ENCODE data around the gene SCLT1.

Gene SCLT1

GRCh38 chr4:128954941-128955340 is 138.4 kb downstream of the SCLT1 start:
- DNase-seq: no peak

DNA sequence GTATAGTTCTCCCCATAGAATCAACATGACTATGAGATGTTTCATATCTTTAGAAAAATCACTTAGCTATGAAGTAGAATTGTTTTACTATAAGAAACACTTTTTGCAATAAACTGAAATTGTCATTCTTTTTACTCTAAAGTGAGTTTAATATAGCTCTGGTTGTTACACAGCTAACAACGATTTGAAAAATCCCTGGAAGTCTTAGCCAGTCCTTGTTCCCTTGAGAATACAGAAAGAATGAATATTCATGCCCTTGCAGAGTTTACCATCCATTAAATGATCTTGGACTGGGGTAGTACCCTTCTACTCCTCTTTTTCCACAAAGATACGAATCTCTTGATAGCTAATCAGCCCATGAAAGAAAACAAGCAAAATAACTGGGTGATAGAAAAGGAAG is 142.0 kb downstream of the SCLT1 start:
- no peak for DNase-seq

- DNase-seq: no peak
Observed at GRCh38 chr4:128950796-128951195, 142.5 kb downstream of the SCLT1 start.

GRCh38 chr4:128946916-128947315 is 146.4 kb downstream of the SCLT1 start:
- DNase-seq: no peak

- no peak for DNase-seq
Observed at GRCh38 chr4:128942607-128943006, 150.7 kb downstream of the SCLT1 start.

- DNase-seq: no peak
Observed at GRCh38 chr4:128940971-128941370, 152.4 kb downstream of the SCLT1 start.

- DNase-seq: no peak
Observed at GRCh38 chr4:128930051-128930450, 163.3 kb downstream of the SCLT1 start.

DNA sequence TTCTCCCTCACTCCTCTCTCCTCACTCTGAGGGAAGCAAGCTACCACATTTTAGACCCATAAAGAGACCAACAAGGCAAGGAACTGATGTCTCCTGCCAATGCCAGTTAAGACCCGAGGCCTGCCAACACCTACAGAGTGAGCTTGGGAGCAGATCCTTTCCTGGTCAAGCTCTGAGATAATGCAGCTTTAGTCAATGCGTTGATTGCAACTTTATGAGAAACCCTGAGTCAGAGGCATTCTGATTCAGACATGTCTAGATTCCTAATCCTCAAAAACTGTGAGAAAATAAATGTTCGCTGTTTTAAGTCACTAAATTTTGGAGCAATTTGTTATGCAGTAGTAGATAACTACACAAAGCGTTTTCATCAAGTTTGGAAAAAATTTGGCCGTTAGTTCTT is 168.4 kb downstream of the SCLT1 start:
- DNase-seq: no peak

GRCh38 chr4:128921954-128922353 is 171.4 kb downstream of the SCLT1 start:
- no peak for DNase-seq

GRCh38 chr4:128917781-128918180 is 175.6 kb downstream of the SCLT1 start:
- DNase-seq: no peak

DNA sequence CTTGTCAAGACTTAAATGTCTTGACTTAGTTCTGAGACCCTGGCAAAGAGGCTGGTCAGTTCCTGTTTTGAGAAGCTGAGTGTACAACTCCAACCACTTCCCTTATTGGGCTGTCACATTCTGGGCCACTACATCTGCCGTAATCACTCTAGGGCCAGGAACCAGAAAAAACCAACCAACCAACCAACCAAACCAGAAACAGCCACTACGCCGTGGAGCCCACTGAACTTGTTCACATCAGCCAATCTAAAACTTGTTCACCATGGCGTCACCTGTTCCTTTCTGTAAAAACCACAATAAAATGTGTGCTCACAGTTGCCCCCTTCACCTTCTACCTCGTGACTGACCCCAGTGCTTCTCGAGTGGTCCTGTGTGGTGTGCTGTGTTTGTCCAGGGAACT is 176.5 kb downstream of the SCLT1 start:
- peak; percentile 4 to 92 for DNase-seq

DNA sequence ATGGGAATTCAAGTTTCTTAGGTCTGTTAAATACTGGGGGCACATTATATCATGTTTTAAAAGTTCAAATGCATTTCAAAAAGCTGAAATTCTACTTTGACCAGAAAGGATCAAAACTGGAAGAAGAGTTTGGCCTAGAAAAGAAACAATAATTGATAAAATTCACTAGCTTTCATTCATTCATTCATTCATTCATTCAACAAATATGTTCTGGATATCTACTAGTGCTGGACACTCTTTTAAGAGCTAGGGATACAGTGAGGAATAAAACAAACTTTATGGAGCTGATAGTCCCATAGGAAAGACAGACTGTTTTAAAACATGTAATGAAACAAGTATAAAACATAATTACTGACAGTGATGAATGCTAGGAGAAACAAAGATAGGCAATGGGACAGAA is 177.8 kb downstream of the SCLT1 start:
- no peak for DNase-seq

GRCh38 chr4:128913228-128913627 is 180.1 kb downstream of the SCLT1 start:
- no peak for DNase-seq

GRCh38 chr4:128908735-128909134 is 184.6 kb downstream of the SCLT1 start:
- DNase-seq: no peak

DNA sequence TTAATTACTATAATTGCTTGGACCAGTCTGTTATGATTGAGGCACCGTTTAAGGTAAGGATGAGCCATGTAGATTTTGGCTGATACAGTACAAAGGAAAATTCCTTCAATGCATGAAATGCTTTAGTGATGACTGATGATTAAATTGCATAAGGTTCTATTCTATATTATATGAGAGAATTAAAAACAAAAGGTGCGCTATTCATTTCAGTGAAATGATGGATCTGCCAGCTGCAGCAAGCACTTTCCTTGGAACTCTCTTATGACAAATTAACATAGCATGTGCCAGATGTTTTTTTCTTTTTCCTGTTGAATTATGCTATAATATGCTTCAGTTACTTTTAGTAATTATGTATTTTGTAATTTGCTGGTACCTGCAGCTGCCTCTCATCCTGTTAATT is 185.4 kb downstream of the SCLT1 start:
- no peak for DNase-seq

GRCh38 chr4:128906581-128906980 is 186.8 kb downstream of the SCLT1 start:
- DNase-seq: no peak

- DNase-seq: no peak
Observed at GRCh38 chr4:128904821-128905220, 188.5 kb downstream of the SCLT1 start.

GRCh38 chr4:128880662-128881061 is 212.7 kb downstream of the SCLT1 start:
- DNase-seq: no peak

DNA sequence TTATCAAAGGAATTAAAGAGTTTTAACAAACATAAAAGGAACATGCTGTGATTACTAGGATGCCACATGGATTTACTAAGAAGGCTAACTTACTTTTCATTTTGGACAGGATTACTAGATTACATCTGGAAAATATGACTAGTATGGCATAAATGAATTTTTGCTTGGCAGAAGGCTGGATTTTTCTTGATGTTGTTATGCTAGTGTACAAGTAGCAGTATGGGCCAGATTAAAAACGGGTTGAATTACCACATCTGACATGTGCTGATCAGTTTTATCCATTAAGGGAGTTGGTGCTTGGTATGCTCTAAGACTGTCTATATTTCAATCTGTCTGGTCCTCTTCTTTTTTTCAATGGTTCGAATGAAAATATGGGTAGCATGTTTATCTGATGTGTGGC is 213.4 kb downstream of the SCLT1 start:
- DNase-seq: no peak

- no peak for DNase-seq
Observed at GRCh38 chr4:128879283-128879682, 214.1 kb downstream of the SCLT1 start.

GRCh38 chr4:128877934-128878333 is 215.4 kb downstream of the SCLT1 start:
- no peak for DNase-seq

- no peak for DNase-seq
Observed at GRCh38 chr4:128876200-128876599, 217.1 kb downstream of the SCLT1 start.

- no peak for DNase-seq
Observed at GRCh38 chr4:128871948-128872347, 221.4 kb downstream of the SCLT1 start.

- no peak for DNase-seq
Observed at GRCh38 chr4:128869776-128870509, 223.4 kb downstream of the SCLT1 start.

GRCh38 chr4:128868758-128869157 is 224.6 kb downstream of the SCLT1 start:
- DNase-seq: no peak

All from bone marrow (tissue), 2 donors.